WTC11 (cell line): Measurements from ENCODE around the gene DIAPH1.
A peak's percentile ranks its signal among the peaks of the same experiment; 100 is the strongest.

Experiments used
- ATF6 ChIP-seq: sonication (generic); formaldehyde crosslinking; IDR thresholded peaks from 2 replicates; pipeline ENCODE4 v1.8.1; 2023; ENCODE audit warnings: mild to moderate bottlenecking, missing genetic modification reagents
- CTCF ChIP-seq: fragments of 200-600 bp; IDR thresholded peaks from 2 replicates; pipeline ENCODE4 v1.8.0; 2022; ENCODE audit warnings: antibody characterized with exemption
- E2F1 ChIP-seq: sonication (generic); formaldehyde crosslinking; IDR thresholded peaks from 2 replicates; pipeline ENCODE4 v1.8.0; 2022; ENCODE audit warnings: mild to moderate bottlenecking, missing genetic modification reagents
- E2F4 ChIP-seq: sonication (generic); formaldehyde crosslinking; IDR thresholded peaks from 2 replicates; pipeline ENCODE4 v1.8.1; 2022; ENCODE audit warnings: low read depth, mild to moderate bottlenecking, moderate library complexity, missing genetic modification reagents, borderline replicate concordance
- FOXJ3 ChIP-seq: sonication (generic); formaldehyde crosslinking; IDR thresholded peaks from 2 replicates; pipeline ENCODE4 v1.9.0; 2021; ENCODE audit warnings: missing genetic modification reagents, mild to moderate bottlenecking, borderline replicate concordance
- GABPB1 ChIP-seq: sonication (generic); formaldehyde crosslinking; IDR thresholded peaks from 2 replicates; pipeline ENCODE4 v1.8.1; 2023; ENCODE audit warnings: mild to moderate bottlenecking, missing genetic modification reagents
- GRHL2 ChIP-seq: fragments of 250-450 bp; sonication (Bioruptor Pico); IDR thresholded peaks from 2 replicates; pipeline ENCODE4 v1.8.0; 2022; ENCODE audit warnings: mild to moderate bottlenecking, moderate library complexity; ENCODE audit not compliant: insufficient replicate concordance, severe bottlenecking
- HMGXB4 ChIP-seq: sonication (generic); formaldehyde crosslinking; IDR thresholded peaks from 2 replicates; pipeline ENCODE4 v1.8.1; 2023; ENCODE audit warnings: mild to moderate bottlenecking, moderate library complexity, missing genetic modification reagents
- MAX ChIP-seq: sonication (generic); formaldehyde crosslinking; IDR thresholded peaks from 2 replicates; pipeline ENCODE4 v1.8.0; 2022; ENCODE audit warnings: mild to moderate bottlenecking, missing genetic modification reagents
- NR1H2 ChIP-seq: sonication (generic); formaldehyde crosslinking; IDR thresholded peaks from 2 replicates; pipeline ENCODE4 v1.9.0; 2021; ENCODE audit warnings: mild to moderate bottlenecking, moderate library complexity, missing genetic modification reagents
- SMAD3 ChIP-seq: sonication (generic); formaldehyde crosslinking; IDR thresholded peaks from 2 replicates; pipeline ENCODE4 v1.8.0; 2022; ENCODE audit warnings: missing genetic modification reagents, mild to moderate bottlenecking, borderline replicate concordance
- USF2 ChIP-seq: sonication (generic); formaldehyde crosslinking; IDR thresholded peaks from 2 replicates; pipeline ENCODE4 v1.8.1; 2023; ENCODE audit warnings: mild to moderate bottlenecking, missing genetic modification reagents, moderate library complexity
- ZBTB43 ChIP-seq: sonication (generic); formaldehyde crosslinking; IDR thresholded peaks from 2 replicates; pipeline ENCODE4 v1.8.1; 2023; ENCODE audit warnings: mild to moderate bottlenecking, missing genetic modification reagents
- ZNF416 ChIP-seq: fragments of 250-450 bp; sonication (Bioruptor Pico); IDR thresholded peaks from 2 replicates; pipeline ENCODE4 v1.9.0; 2021; ENCODE audit warnings: mild to moderate bottlenecking, inconsistent platforms

- peak; percentile 89 for TF ChIP-seq CTCF
- no peak for TF ChIP-seq FOXJ3
- no peak for TF ChIP-seq E2F1 (CRISPR knock-in tag)
- TF ChIP-seq GRHL2 = no peak
- no peak for TF ChIP-seq NR1H2 (CRISPR knock-in tag)
- TF ChIP-seq ZNF416 (CRISPR knock-in tag) = no peak
- no peak for TF ChIP-seq E2F4 (CRISPR knock-in tag)
- TF ChIP-seq ATF6 (CRISPR knock-in tag) = no peak
- TF ChIP-seq SMAD3 = no peak
- no peak for TF ChIP-seq HMGXB4 (CRISPR knock-in tag)
- TF ChIP-seq GABPB1 = no peak
- no peak for TF ChIP-seq MAX
- no peak for TF ChIP-seq USF2 (CRISPR knock-in tag)
- TF ChIP-seq ZBTB43 (CRISPR knock-in tag) = no peak
Observed at GRCh38 chr5:141567513-141568117, 51.2 kb downstream of the DIAPH1 start.
